Measurements from ENCODE around the gene ERGIC1. TPM values are rescaled to one million over a fixed set of nuclear protein-coding genes. Genes with fewer than 3 reads are reported as not detected.

Gene ERGIC1
- total RNA-seq, 1 experiment from 2014 or later: 77.0 TPM

DNA sequence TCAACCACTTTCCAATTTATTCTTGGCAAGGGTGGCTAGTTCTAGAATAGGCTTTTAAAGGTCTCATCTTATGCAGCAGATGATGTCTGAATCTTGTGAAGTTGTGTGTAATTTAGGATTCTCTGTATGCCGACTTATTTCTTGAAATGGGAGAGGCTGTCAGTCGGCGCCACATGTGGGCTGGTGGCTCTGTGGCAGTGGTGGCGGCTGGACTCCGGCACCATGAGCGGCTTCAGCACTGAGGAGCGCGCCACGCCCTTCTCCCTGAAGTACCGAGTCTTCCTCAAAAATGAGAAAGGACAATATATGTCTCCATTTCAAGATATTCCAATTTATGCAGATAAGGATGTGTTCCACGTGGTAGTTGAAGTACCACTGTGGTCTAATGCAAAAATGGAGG lies 141.2 kb downstream of the ERGIC1 start:
- no peak overlapping the region for H3K4me3 Mint-ChIP-seq
- H4K91ac ChIP-seq (ENCODE audit: insufficient read length, low read depth, low read length): no peak overlapping the region
- no peak overlapping the region for H3K27ac Mint-ChIP-seq
- no peak overlapping the region for H3K56ac ChIP-seq (ENCODE audit: insufficient read length, low read depth, low read length)
- H4K20me1 ChIP-seq (ENCODE audit: control insufficient read depth, insufficient read depth, insufficient read length): no peaks in the 10 kb centered on the region
- H3K79me1 ChIP-seq (ENCODE audit: insufficient read depth, low read depth, low read length, poor library complexity, severe bottlenecking): no peaks in the 10 kb centered on the region
- WGBS (ENCODE audit: extremely low coverage, insufficient read length, low lambda C conversion rate): no CpG with 5 or more reads among the region's 11 CpGs
- H3K14ac ChIP-seq (ENCODE audit: insufficient read depth, low read length): no peak overlapping the region
- no peak overlapping the region for H2BK5ac ChIP-seq (ENCODE audit: insufficient read length, low read length)
- H3K4ac ChIP-seq (ENCODE audit: low read depth, low read length): no peak overlapping the region
- H2AK5ac ChIP-seq (ENCODE audit: insufficient read length, low read length): no peak overlapping the region
- H3K79me2 ChIP-seq (ENCODE audit: insufficient read depth, low read length): no peaks in the 10 kb centered on the region
- no peaks in the 10 kb centered on the region for H3K9me3 ChIP-seq (ENCODE audit: control insufficient read depth, low read depth, low read length)
- H2AFZ ChIP-seq (ENCODE audit: low read length): no peak overlapping the region
- no peaks in the 10 kb centered on the region; the same call in 1 of the 2 replicates for H3K27me3 ChIP-seq (ENCODE audit: insufficient read depth, low read length)
- no peak overlapping the region for H3K9ac ChIP-seq (ENCODE audit: extremely low read depth, insufficient read length, low read length)
- H3K4me1 ChIP-seq (ENCODE audit: insufficient read depth, low read length): no peaks in the 10 kb centered on the region
- H3K27ac ChIP-seq (ENCODE audit: insufficient read length, low read depth, low read length): no peak overlapping the region
- no peak overlapping the region for H2BK12ac ChIP-seq (ENCODE audit: insufficient read length, low read depth, low read length)
- no peaks in the 10 kb centered on the region for H3K4me1 Mint-ChIP-seq
- no peak overlapping the region for H2BK120ac ChIP-seq (ENCODE audit: low read depth, low read length, poor library complexity, severe bottlenecking)
- H3K23ac ChIP-seq (ENCODE audit: insufficient read length, low read depth, low read length): no peak overlapping the region
- H3K27me3 Mint-ChIP-seq (ENCODE audit: low read depth): peaks cover 29% of the 10 kb centered on the region
- no peak overlapping the region for H4K5ac ChIP-seq (ENCODE audit: insufficient read length, low read depth, low read length)
- no peak overlapping the region for H3K4me2 ChIP-seq (ENCODE audit: insufficient read depth, insufficient read length, low read length)
- no peaks in the 10 kb centered on the region for H3K9me3 Mint-ChIP-seq
- no peak overlapping the region for H3T11ph ChIP-seq (ENCODE audit: low read length)
- H3K18ac ChIP-seq (ENCODE audit: insufficient read length, low read depth, low read length): no peak overlapping the region
- H3K23me2 ChIP-seq (ENCODE audit: insufficient read length, low read depth, low read length, poor library complexity, severe bottlenecking): no peaks in the 10 kb centered on the region
- no peak overlapping the region for H2BK20ac ChIP-seq (ENCODE audit: low read depth, low read length, poor library complexity, severe bottlenecking)
- no peak for DNase-seq
- TF ChIP-seq, protein P1, sequence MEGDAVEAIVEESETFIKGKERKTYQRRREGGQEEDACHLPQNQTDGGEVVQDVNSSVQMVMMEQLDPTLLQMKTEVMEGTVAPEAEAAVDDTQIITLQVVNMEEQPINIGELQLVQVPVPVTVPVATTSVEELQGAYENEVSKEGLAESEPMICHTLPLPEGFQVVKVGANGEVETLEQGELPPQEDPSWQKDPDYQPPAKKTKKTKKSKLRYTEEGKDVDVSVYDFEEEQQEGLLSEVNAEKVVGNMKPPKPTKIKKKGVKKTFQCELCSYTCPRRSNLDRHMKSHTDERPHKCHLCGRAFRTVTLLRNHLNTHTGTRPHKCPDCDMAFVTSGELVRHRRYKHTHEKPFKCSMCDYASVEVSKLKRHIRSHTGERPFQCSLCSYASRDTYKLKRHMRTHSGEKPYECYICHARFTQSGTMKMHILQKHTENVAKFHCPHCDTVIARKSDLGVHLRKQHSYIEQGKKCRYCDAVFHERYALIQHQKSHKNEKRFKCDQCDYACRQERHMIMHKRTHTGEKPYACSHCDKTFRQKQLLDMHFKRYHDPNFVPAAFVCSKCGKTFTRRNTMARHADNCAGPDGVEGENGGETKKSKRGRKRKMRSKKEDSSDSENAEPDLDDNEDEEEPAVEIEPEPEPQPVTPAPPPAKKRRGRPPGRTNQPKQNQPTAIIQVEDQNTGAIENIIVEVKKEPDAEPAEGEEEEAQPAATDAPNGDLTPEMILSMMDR (conservative IDR thresholded peaks at IDR 0.05): no peak
- H4K8ac ChIP-seq (replicated peaks; ENCODE audit: insufficient read length, low read depth, low read length): no peak overlapping the region
- H2BK15ac ChIP-seq (ENCODE audit: low read depth, low read length): no peak overlapping the region
- H3K36me3 Mint-ChIP-seq (ENCODE audit: insufficient read depth in 1 of 3, low read depth in 3 of 3): no peaks in the 10 kb centered on the region; a peak in 1 of 7 replicates

Data from H9 (cell line).